Tibial nerve (tissue), 4 donors: ENCODE data around the gene KIN.

Experiments
- EP300 ChIP-seq, 2 donors: sonication (generic); formaldehyde crosslinking; IDR thresholded peaks; one replicate each; pipeline ENCODE4 v1.6.1; 2017; ENCODE audit warnings: antibody characterized with exemption in 2 of 2, mild to moderate bottlenecking in 1 of 2
- POLR2A ChIP-seq, 2 donors: fragments of 450-650 bp; IDR thresholded peaks; one replicate each; pipeline ENCODE4 v1.6.1; 2017; ENCODE audit warnings: antibody characterized with exemption in 2 of 2, mild to moderate bottlenecking in 2 of 2, moderate library complexity in 2 of 2
- TF ChIP-seq, protein P1 (sequence below), 5 experiments: fragments of 200-600 bp in 3 of 5; fragments of 450-650 bp in 2 of 5; sonication (generic) in 3 of 5; IDR thresholded peaks; one replicate each; pipeline ENCODE4 v1.5.1; 2016 to 2019; ENCODE audit warnings: antibody characterized with exemption in 5 of 5, mild to moderate bottlenecking in 3 of 5, moderate library complexity in 2 of 5

GRCh38 chr10:7738536-7739407 is 49.0 kb downstream of the KIN start:
- TF ChIP-seq POLR2A (IDR thresholded peaks at IDR 0.05) = no peak
- TF ChIP-seq, protein P1, sequence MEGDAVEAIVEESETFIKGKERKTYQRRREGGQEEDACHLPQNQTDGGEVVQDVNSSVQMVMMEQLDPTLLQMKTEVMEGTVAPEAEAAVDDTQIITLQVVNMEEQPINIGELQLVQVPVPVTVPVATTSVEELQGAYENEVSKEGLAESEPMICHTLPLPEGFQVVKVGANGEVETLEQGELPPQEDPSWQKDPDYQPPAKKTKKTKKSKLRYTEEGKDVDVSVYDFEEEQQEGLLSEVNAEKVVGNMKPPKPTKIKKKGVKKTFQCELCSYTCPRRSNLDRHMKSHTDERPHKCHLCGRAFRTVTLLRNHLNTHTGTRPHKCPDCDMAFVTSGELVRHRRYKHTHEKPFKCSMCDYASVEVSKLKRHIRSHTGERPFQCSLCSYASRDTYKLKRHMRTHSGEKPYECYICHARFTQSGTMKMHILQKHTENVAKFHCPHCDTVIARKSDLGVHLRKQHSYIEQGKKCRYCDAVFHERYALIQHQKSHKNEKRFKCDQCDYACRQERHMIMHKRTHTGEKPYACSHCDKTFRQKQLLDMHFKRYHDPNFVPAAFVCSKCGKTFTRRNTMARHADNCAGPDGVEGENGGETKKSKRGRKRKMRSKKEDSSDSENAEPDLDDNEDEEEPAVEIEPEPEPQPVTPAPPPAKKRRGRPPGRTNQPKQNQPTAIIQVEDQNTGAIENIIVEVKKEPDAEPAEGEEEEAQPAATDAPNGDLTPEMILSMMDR (IDR thresholded peaks at IDR 0.05) = no peak
- no peak for TF ChIP-seq EP300 (IDR thresholded peaks at IDR 0.05)
